ENCODE results near the gene ZNF292. TPM values are rescaled to one million over a fixed set of nuclear protein-coding genes. Genes with fewer than 3 reads are reported as not detected.

Gene ZNF292
- polyA plus RNA-seq, 3 donors from 2014 or later, result 10.0 to 29.8 (median 11.8) TPM

Other genes starting within 250 kb of the ZNF292 start
- gene HTR1E, start 218.0 kb upstream of the ZNF292 start, polyA plus RNA-seq, result not detected
- gene CGA, start 60.5 kb upstream of the ZNF292 start, polyA plus RNA-seq, result not detected
- gene SMIM8, start 167.0 kb downstream of the ZNF292 start, polyA plus RNA-seq, result 10 to 100 TPM; 11.3 to 17.6 (median 16.5) TPM
- gene GJB7, start 173.7 kb downstream of the ZNF292 start, polyA plus RNA-seq, result under 1 TPM in 1 of 3 donors, not detected in 2; 0.54 TPM
- gene C6orf163, start 189.2 kb downstream of the ZNF292 start, polyA plus RNA-seq, result under 1 TPM in 2 of 3 donors, not detected in 1; 0.20 to 0.42 TPM

All from immature natural killer cell (primary cell).